ENCODE results near the gene KNCN.

KNCN gene

GRCh38 chr1:46551597-46552095 is at the start of gene KNCN:
Gene KNCN, minus strand, starts transcription at chr1:46551647. Its CDS starts 432 bp downstream, at chr1:46551215.
- DNase-seq = no peak

DNA sequence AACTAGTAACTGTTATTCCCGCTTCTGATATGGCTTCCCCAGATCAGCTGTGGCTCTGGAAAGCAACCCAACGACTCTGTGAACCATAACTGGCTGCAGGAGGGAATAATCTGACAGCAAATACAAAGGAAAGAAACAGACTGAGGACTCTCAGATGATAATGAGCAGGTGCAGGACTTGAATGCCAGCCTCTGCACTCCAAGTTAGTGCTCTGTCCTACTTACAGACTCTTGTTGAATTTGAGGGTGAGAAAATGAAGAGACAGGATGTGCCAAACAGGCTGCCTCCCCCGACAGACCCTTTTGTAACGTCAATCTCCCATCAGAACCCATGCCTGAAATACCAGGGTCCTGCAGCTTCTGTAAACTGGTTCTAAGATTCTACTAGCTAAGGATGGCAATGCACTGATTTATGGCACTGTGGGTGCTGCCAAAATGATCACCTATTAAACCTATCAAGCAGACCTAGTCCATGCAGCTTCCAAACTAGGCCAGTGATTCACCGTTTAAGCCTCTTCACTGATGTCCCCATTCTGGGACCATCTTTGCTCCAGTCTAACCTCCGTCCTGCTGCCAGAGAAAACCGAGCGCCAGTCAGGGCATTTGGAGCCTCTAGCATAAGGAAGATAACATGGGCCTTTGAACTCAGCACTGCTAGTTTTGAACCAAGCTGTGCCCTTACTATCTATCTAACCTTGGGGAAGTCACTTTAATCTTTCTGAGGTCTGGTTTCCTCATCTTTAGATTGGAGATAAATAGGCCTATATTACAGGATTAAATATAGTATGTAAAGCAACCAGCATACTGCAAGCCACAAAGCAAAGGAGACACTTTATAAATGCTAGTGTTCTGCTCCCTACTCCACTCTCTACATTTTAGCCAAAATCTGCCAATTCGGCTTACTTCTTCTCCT is 47.9 kb upstream of the KNCN start:
- no peak for DNase-seq

DNA sequence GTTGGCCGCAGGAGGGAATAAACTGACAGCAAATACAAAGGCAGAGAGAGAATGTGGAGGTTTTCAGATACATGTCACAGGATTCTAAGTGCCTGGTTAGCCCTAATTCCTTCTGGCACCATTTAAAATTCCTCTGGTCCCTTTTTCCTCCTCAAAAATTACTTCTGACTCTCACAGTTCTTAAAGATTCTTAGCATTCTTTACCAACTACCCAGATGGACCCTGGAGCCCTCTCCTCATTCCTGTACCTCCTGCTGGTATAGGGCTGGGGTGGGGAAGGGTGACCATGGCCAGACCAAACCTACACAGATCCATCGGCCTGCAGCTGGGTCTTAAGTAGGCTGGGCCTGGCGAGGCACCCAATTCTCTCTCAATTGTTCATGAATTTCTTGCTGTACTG is 45.4 kb upstream of the KNCN start:
- no peak for DNase-seq

DNA sequence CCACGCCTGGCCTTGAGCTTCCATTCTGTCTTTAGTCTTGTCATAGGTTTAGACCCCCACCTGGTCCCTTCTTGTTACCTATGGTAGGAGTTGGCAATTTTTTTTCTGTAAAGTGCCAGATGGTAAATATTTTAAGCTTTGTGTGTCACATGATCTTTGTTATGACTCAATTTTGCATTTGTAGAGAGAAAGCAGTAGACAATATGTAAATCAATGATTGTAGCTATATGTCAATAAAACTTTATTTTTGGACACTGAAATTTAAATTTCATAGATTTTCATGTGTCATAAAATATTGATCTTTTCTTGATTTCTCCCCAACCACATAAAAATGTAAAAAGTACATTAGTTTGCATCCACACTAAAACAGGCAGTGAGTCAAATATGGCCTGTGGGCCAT is 44.6 kb upstream of the KNCN start:
- DNase-seq = no peak

DNA sequence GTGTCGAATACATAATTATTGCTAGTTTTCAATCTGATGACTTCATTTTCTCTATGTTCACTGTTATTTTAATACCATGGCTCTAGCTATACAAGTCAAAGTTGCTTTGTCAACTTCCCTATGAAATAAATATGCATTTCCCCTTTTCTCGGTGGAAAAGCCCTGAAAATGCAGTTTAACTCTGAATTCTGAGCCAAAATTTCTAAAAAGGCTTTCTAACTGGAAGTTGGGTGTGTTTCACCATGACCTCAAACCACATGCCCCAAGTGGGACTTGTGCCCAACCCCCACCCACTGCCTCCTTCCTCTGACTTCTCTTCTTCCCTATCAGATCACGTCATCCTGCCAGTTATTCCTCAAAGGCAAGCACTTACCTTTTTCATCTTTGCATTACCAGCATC is 43.7 kb upstream of the KNCN start:
- DNase-seq = peak; percentile 23

DNA sequence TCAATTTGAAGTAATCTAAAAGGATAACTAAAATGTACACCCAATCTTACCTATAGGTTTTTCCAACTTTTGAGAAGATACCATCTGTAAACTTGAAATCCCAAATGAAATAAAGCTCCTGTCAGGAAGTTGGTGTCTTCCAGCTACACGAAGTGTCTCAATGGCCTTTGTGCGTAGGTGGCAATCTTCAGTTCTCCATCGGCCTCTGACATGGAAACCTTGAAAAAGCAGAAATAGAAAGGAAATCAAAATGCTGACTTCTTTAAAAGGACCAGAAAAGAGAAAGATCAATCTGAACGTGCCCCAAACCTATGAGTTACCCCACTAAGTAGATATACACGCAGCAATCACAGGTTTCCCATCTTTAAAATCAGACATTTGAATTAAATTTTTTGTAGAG is 42.6 kb upstream of the KNCN start:
- no peak for DNase-seq

DNA sequence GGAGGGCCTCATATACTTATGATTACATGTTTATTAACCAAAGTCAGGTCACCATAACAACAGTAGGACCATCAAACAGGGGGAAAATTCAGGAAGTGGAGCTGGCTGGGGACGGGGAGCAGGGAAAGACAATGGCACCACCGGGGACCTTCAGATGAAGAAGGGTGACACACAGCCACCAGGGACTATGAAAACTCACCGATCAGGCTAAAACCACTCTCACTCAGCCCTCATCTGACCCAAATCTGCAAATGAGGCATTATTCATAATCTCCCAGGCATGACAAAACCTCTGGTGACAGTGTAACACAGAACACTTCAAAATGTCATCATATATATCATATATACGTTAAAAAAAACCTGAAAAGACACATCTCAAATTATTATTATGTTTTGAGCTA is 41.4 kb upstream of the KNCN start:
- DNase-seq = no peak

GRCh38 chr1:46589529-46589928 is 38.1 kb upstream of the KNCN start:
- no peak for DNase-seq

DNA sequence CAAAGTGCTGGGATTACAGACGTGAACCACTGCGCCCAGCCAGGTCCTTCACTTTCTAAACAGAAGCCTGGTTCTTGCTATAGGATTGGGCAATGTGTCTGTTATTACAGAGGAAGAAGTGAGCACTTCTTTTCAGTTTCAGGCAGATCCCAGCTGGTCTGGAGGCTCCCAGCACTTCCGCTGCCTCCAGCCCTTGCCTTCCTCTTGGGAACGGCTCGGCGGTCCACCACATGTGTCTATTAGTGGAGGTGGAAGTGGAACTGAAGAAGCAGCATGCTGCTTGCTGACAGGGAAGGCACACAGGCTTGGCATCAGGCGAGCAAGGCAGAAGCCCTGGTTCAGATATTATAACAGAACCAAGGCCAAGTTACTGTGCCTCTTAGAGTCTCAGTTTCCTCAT is 35.6 kb upstream of the KNCN start:
- no peak for DNase-seq

- DNase-seq = no peak
Measured at GRCh38 chr1:46585312-46585938, 34.0 kb upstream of the KNCN start.

DNA sequence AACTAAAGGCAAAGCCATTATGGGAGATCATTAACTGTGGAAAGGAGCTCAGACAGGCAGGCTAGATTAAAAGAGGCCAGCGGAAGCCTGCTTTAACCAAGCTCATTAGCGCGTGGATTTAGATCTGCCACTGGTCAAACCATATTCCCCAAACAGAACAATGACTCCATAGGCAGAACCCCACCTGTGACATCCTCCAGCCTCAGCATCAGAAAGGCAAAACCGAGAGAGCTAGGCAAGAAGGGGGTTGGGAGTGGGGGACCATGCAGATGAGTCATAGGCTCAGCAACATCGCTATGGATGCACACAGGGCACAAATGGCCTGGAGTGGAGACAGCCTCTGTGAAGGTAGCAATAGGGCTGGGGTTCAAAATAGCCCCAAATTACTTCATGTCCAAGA is 32.0 kb upstream of the KNCN start:
- DNase-seq = no peak

GRCh38 chr1:46582972-46583371 is 31.5 kb upstream of the KNCN start:
- DNase-seq = no peak

- DNase-seq = peak; percentile 70
Measured at GRCh38 chr1:46581681-46582455, 30.4 kb upstream of the KNCN start.

GRCh38 chr1:46580140-46580903 is 28.9 kb upstream of the KNCN start:
- DNase-seq = no peak

- DNase-seq = peak; percentile 35
Measured at GRCh38 chr1:46577671-46578070, 26.2 kb upstream of the KNCN start.

- DNase-seq = no peak
Measured at GRCh38 chr1:46576596-46576995, 25.1 kb upstream of the KNCN start.

DNA sequence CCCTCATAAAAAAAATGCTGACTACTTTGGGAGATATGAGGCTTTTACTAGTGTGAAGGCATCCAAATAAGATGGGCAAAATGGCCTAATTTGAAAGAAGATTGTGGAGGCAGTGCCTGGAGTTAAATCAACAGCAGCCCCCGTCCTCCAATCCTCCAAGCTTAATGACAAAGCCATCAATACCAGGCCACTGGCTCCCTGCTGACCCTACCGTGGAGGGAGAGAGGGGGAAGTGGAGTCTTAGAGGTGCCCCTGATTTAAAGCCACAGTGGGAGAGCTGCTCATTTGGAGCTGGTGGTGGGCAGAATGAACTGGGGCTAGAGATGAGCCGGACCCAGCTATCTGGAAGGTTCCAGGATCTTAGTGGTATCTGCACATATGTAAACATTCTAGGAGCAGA is 24.3 kb upstream of the KNCN start:
- DNase-seq = no peak

- no peak for DNase-seq
Measured at GRCh38 chr1:46575300-46575699, 23.9 kb upstream of the KNCN start.

- no peak for DNase-seq
Measured at GRCh38 chr1:46571691-46572225, 20.3 kb upstream of the KNCN start.

DNA sequence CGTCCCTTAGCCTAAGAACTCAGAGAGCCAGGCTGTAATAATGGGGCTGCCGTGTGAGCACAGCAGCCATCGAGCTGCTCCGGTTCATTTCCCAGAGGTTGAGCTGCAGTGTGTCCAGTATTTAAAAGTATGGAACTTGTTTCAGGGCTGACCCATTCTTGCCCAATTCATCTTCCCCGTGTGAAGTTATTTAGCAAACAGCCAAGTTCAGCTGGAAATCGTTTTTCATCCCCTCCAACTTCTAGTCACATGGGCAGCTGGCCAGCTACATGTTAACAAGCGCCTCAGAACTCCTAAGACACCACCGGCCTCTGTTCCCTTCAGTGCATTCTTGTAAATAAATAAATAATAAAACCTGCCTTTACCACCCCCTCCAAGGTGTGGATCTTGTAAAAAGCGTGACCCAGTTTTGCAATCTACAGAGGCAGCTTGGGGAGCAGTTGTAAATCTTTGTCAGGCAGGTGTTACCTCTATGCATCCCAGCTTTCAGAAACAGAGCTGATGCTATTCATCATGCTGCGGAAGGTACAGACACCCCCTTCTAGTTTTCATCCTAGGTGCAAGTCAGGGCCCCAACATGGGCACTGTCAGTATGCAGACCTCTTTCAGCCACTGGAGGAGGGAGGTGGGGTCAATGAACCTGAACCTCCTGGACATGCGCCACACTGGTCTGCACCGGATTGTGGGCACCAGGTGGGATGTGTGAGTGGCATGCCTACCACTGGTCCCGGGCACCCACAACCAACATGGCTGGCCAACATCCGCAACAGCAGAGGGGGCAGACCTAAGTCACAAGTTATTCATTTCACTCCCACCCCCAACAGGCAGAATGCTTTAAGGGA is 18.7 kb upstream of the KNCN start:
- DNase-seq = no peak

- DNase-seq = no peak
Measured at GRCh38 chr1:46569116-46569515, 17.7 kb upstream of the KNCN start.

Measured in activated CD4-positive, alpha-beta T cell treated with anti-CD3 and anti-CD28 coated beads, Interleukin-2, Interleukin-6, amounts not matched to agents 100 ng/mL and 50 ng/mL, durations not matched to agents 16 hours and 8 hours (primary cell).